Activated CD4-positive, alpha-beta T cell treated with anti-CD3 and anti-CD28 coated beads, Interleukin-2, amount 50 U/mL, for 16 hours (primary cell): Measurements from ENCODE around the gene MRE11.
"Not testable (repeated sequence)": the region's sequence is repeated elsewhere in the genome, so short reads cannot be mapped to it uniquely, and the experiment has no call there.

Source experiments
- DNase-seq: peaks from one replicate; pipeline ENCODE4 v3.0.0-alpha.2; 2020

Gene MRE11

DNA sequence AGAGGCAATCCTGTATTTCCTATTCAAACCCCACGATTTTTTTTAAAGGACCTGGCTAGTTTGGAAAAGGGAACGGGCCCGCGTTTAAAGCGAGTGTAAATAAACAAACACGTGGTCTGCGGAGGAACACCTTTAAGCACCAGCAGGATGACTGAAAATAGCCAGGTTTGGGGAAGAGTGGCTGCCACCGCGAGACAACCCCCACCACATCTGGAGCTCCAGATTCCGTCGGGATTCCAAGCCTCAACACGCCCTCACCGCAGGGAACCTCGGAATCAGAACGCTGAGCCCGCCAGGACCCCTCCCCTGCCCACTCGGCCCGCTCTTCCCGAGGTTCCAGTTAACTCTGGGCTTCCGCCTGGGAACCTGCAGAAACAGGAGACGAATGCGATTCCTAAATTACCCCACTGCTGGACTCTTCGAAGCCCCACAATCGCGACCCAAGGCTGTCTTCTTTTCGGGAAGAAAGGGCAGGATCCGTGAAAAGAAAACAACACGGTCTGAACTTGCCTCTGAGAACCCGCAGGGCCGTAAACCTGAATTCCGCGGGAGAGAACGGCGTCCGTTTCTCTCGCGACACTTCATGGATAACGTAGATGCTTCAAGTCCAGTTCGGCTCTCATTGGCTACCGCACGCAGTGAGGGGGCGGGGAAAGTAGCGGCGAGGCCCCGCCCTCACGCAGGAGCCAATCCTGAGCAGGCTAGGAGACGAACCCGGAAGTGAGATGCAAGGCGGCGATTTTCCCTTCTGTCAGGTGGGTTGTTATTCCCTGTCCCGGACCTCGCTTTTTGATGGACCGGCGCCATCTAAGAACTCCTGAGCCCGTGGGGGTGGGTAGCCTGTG is at the start of gene MRE11, which contains the start of gene ANKRD49:
Gene MRE11, minus strand, starts transcription at position 564 of the 845 bp plus-strand sequence. CDS start 1,043 bp downstream, outside the sequence.
Gene ANKRD49, plus strand, starts transcription at position 704 of the 845 bp plus-strand sequence. CDS start 2,710 bp downstream, outside the sequence.
- DNase-seq: peak; percentile 97

DNA sequence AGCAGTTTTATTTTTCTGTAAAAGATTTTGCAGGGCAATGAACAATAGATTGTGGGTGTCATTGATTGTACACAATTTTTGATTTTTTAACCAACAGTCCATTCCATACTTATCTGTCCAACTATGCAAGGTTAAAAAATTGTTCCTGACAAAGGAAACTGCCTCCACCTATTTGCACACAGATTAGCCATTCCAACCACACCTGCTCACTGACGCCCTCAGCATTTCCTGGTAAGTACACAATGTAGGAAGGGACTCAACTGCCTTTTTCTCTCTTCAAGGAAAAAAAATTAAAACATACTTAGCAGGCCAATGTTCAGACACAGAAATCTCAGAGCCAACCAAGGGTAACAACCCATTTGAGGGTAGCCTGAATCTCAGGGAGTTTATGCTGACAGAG is 45.8 kb upstream of the MRE11 start:
- no peak for DNase-seq

DNA sequence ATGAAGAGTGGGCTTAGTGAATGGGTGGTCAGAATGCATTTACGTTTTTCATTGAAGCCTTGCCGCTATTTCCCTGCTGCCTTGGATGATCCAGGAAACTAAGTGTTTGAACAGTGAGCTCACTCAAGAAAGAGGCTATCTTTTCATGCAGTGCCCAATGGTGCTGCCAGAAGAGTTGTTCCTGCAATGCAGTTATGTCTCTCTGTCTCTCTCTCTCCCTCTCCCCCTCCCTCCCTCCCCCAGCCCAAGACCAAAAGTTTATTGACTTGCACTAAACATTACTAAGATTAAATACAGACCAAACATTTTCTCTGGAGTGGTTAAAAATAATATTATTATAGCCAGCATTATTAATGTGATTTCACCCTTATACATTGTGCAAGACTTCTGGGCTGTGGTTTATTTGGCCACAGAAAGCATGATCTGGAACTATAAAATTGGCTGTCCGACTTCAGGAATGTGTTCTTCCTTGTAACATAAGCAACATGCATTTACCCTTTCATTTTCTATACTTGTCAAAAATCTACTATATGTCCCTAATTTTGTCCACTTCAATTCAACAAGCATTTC is 43.5 kb upstream of the MRE11 start:
- DNase-seq: no peak

DNA sequence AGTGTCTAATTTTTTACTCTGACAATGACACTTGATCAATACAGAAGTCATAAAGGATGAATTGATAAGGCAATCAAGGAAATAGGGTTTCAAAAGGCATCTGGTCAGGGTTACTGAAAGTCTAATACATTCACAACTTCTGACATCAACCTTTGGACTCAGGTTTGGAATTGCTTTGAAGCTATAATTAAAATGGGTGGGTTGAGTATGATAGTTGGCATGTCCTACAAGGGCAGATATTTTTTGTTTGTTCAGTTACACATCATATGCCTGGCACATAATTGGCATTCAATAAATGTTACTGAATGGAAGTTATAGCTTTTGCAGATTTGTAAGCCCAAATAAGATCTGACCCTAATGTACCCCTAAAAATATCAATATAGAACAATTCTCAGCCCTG is 42.7 kb upstream of the MRE11 start:
- DNase-seq: no peak

DNA sequence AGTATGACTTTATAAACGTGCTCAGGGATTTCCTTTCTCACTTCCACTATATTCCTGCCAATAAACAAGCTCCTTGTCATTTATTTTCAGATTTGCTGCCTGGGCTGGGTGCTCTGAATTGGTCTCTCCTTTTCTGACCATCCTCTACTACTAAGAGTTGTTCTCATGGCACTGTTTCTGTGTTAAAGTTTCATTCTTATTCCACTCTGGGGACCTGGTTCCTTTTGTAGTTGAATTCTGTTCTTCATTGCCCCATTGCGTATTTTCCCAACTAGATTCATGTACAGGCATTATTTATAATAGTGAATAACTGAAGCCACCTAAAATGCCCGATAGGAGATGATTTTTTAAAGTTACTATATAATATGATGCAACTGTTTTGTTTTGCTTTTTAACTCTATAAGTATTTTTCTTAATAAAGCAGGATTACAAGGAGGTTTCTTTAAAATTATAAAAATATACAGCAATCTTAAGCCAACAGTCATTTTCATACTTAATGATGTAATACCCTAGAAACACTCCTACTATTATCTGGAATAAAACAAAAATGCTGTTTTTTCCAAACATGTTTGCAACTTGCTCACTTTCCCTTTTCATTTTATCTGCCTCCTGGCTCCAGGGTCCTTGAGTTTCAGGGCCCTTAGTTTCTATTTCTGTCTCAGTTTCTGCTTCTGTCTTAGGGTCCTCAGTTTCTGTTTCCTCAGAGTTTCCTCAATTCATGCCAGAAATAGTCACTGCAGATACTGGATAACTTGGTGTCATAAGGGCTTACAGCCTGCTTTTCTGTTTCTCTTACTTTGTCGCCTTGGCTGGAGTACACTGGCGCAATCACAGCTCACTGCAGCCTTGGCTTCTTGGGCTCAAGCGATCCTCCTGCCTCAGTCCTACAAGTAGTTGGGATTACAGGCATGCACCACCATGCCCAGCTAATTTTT is 40.3 kb upstream of the MRE11 start:
- DNase-seq: no peak

DNA sequence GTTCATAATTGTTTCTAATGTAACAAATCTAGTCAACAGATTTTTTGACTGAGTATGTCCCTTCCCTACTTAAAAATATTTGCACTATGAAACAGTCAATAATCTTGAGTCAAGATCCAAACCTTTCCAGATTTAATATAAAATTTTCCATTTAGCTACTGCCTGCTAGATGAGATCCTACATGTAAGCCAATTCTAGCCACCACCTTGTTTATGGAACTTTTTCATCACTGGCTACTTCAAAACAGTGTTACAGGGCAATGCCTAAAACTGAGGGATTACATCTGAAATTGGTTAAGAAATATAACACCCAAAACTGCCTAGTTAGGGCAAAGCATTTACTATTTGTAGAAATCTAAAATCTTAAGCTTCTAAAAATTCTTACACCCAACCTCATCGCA is 39.6 kb upstream of the MRE11 start:
- DNase-seq: no peak

DNA sequence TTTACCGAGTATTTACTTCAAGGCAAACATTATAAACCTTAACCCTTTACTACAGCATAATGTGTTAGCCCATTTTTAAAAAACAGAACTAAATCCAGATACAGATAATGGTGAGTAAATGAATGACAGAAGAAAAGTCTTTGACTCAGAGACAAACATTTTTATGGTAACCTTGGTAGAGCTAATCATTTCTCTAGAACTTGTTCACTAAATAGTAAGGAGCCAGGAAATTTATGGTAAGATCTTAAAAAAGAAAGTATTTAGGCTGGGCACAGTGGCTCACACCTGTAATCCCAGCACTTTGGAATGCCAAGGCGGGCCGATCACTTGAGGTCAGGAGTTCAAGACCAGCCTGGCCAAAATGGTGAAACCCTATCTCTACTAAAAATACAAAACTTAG is 38.6 kb upstream of the MRE11 start:
- DNase-seq: no peak

DNA sequence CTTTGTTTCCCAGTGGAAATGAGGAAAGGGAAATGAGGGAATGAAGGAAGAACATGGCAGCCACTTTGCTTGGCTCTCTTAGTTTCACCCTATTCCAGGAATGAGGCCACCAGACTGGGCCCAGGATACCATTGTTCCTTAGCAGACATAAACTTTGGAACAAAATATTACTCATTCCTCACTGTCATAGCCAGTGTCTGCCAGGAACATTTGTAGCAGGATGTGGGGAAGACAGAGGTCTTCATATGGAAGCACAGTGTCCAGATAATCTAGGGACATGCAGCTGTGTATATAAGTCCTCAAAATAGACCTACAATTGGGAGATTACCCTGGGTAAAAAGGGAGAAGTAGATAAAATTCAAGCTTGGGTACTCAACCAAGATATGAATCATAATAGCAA is 34.9 kb upstream of the MRE11 start:
- DNase-seq: no peak

DNA sequence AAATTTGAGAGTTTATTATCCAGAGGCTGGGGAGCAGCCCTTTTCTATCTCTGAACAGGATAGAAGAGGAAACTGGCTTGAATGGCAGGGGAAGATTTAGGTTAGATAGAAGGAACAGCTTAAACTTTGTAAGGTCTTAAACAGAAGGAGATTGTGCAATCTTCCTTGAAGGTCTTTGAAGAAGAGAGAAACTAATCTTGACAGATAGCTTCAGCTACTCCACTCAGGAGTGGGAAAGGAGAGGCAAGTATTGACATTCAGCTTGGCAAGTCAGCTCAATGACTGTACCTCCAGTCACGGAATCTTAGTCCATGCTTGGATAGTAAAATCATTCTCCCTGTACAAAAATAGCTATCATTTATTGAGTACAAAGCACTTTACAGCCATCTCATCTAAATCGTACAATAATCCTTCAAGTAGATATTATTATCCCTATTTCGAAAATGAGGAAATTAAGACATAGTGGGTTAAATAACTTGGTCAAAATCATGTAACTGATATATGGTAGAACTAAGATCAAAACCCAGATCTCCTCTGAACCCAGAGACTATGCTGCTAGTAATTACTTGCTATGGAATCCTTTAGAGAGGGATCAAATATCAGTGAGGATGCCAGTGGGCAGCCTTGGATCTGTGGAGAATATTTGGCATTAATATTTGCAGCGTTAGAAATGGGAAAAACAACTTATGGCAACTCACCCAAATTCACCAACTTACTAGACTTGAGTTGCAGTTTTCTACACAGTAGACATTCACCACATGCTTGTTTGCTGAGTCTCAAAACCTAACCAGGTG is 33.2 kb upstream of the MRE11 start:
- DNase-seq: no peak

DNA sequence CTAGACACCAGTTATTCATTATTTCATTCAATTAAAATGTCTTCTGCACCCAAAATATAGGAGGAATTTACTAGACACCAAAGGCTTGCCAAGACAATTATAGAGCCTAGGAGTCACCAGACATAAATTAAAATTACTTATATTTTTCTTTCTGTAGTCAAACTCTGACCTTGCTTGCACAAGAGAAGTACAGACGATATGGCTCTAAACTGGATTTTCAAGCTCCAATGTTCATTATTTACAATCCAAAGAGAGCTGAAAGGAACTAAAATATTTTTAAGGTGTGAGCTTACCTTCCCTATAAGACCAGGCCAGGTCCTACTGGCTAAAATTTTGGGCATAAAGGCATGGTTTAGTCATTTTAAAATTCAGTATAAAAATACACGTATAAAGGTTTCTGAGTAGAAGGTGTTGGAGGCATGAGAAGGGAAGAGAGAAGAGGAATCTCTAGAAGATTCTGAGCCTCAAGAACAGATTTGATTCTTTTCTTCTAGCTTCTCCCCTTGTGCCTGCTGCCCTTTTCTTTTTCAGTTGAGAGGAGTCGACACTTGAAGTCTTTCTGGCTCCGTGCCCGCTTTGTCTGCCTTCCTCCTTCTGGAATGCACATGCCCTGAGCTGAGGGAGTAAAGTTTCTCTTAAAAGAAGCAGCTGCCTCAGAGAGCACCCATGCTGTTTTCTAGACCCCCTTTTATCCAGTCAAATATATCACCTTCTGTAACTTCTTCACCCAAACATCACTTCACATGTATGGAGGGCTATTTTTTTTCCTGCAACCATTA is 32.1 kb upstream of the MRE11 start:
- no peak for DNase-seq

DNA sequence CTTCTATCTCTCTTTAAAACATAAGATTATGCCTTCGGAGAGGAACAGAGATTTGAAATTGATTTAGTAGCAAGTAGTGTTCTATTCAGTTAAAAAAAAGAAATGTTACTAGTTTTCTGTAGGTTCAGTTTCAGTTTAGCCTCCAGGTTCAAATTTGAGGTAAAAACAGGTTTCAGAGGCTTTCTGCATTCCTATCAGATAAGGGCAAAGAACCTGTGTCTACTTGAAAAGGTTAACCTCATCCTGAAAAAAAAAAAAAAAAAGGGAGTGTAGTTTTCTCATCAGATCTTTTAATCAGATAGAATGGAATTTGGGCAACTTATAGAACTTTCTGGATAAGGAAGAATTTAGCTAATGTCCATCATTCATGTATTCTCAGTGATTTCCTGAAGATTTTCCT is 30.7 kb upstream of the MRE11 start:
- DNase-seq: no peak

DNA sequence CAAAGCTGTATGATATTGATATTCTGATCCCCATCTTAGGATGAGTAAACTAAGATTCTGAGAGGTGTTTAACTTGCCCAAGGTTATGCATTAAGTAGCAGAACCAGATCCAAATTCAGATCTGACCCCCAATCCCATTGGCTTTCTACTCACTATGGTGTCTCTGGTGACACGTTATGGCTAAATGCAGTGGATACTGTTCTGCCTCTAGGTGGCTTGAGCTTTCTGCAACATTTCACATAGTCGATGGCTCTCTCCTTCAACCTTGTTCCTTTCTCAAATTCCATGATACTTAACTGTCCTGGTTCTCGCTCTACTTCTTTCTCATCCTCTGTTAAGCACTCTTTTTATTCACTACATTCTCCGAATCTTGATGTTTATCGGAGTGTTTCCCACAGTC is 28.0 kb upstream of the MRE11 start:
- DNase-seq: no peak

DNA sequence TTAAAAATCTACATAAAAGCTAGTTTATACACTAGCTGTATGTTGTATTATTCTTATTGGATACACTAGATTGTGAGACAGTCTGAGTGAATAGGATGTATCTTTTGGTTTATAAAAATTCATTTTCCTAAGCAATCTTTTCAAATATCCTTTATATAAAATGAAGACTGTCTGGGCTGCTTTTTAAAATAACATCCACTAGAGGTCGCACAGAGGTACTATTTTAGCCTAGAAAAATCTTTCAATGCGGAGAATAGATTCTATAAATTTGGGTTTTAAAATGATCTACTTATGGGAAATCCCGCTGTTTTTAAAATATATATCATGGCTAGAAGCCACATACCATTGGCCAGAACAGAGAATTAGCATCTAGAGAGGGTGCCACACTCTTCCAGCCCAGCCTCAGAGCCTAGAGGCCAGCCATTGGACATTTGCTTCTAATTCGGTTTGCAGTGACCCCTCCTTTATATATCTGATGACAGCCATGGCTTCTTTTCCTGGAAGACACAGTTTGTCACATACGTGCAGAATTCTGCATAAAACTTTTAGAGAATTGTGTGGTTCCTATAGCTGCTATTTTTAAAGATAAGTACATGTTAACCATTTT is 25.9 kb upstream of the MRE11 start:
- peak; percentile 25 for DNase-seq

DNA sequence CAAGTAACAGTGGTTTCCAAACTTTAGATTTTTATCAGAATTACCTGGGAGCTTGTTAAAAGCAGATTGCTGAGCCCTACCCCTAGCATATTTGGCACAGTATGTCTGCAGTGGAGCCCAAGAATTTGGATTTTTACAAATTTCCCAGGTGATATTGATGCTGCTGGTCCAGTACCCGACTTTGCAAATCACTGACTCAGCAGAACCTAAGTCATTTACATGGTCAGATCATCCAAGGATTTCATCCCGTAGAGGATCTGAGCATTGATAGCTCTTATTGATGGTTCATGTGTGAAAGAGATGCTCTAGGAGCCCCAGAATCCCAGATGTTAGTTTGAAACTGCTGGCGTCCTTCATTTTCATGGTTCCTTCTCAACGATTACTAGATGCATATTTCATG is 24.7 kb upstream of the MRE11 start:
- no peak for DNase-seq

DNA sequence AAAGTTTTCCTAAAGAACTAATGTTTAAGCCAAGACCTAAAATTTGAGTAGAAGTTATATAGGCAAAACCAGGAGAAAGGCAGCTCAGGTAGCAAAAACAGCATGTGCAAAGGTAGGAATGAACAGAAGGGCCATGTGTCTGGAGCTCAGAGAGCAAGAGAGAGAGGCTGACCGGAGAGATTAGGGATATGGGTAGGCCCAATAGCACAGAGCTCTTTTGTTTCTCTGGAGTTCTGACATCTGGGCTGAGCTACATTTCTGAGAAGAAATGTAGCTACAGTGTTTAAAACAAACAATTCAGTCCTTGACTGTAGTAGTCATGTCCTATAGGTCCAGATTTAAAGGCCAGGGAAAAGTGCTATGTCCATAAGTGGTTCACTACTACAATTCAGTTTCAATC is 23.1 kb upstream of the MRE11 start:
- DNase-seq: no peak

DNA sequence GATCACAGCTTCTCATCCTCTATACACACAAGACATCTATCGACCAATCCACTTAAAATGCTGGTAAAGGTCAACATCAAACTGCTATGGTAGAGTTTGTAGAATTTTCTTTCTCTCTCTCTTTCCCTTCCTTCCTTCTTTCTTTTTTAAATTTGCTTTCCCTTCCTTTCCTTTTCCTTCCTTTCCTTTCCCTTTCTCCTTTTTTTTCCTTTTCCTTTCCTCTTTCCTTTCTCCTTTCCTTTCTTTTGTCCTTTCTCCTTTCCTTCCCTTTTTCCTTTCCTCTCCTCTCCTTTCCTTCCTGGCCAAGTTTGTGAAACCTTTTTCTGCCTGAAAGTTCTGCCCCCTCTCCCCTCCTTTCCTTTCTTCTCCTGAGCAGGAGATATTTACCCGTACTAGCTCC is 21.8 kb upstream of the MRE11 start:
- DNase-seq: no peak

DNA sequence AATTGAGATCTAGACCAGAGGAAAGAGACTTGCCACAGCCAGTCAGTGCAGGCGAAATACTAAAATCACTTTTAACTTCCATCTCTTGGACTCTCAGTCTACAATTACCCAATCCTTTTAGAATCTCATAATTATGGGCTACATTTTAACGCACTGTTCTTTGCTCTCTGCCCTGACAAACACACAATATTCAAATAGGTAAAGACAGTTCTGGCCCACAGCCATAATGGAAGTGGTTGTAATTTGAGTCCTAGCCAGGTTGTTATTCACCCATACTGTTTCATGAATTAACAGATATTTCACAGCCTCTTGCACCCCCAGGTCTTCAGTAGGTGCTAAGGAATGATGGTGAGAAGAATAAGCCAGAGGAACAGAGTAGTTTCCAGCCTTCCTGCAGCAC is 19.4 kb upstream of the MRE11 start:
- no peak for DNase-seq

DNA sequence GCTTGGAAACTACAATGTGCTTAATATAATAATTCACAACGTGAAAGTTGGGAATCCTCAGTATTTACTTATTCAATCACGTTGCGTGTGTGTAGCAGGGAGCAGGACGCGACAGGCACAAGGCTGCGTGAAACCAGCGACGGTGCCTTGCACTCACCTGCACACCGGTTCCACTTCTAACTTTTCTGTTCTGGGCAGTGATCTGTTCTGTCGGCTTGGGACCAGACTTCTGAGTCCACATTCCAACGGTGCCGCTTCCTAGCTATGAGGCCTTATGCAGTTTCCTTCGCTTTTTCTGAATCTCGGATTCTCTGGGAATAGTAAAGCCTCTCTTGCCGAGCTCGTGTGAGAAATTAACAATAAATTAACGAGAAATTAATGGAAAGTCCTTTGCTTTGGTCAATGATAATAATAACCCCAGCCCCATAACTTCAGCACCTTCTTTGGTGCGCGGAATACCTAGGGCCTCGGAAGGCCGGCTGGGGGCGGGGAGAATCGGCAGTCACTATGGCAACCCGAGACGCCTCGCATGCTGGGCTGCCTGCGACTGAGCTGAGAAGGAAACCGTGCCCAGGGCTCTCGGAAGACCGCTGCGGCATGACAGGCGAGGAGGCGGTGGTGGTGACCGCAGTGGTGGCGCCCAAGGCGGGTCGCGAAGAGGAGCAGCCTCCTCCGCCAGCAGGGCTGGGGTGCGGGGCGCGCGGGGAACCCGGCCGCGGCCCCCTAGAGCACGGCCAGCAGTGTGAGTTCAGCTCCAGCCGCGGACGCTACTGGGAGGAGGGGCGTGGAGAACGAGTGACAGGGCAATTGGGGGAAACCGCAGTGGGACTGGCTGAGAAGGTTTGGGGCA is 18.5 kb upstream of the MRE11 start, which contains the start of gene C11orf97:
Gene C11orf97, plus strand, starts transcription at position 530 of the 850 bp plus-strand sequence. Its CDS starts 68 bp downstream, at position 598.
- peak; percentile 55 for DNase-seq

DNA sequence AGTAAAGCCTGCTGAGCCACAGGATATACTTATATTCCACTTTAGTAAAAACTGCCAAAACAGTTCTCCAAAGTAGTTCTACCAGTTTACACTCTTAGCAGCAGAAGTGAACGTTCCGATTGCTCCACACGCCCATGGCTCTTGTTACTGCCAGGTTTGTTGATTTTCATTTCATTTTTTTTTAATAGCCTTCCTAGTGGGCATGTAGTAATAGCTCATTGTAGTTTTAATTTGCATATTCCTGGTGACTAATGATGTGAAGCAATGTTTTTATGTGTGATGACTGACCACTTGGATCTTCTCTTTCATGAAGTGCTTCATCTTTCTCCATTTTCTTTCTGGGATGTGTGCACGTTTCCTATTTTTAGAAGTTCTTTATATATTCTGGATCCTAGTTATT is 13.8 kb upstream of the MRE11 start:
- DNase-seq: no peak

DNA sequence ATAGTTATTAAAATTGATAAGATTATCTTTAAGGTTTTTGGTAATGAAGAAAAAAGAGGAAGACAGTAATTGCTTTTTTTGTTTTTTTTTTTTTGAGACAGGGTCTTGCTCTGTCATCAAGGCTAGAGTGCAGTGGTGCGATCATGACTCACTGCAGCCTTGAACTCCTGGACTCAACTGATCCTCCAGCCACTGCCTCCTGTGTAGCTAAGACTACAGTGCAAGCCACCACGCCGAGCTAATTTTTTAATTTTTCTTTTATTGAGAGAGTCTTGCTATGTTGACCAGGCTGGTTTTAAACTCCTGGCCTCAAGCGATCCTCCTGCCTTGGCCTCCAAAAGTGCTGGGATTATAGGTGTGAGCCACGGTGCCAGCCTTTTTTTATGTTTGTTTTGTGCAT is 12.9 kb upstream of the MRE11 start:
- DNase-seq: not testable (repeated sequence)
